Measurements from ENCODE around the gene PRKG1. TPM values are rescaled to one million over a fixed set of nuclear protein-coding genes. Genes with fewer than 3 reads are reported as not detected.

PRKG1 gene
- total RNA-seq, 1 experiment from 2014 or later = 10.4 TPM

- H3K9me3 ChIP-seq (ENCODE audit: control insufficient read depth, low read depth, low read length) = no peaks in the 10 kb centered on the region
- peak overlapping the region in 2 of 3 experiments; percentile 8 to 78; a peak in 4 of 7 replicates for H3K27ac Mint-ChIP-seq
- peaks cover 3 to 4% of the 10 kb centered on the region in 2 experiments; a peak in 3 of 5 replicates for H3K9me3 Mint-ChIP-seq
- H3K4me3 Mint-ChIP-seq = no peak overlapping the region
- no peak overlapping the region for H3K23ac ChIP-seq (ENCODE audit: insufficient read length, low read depth, low read length)
- H3K4me2 ChIP-seq (ENCODE audit: insufficient read depth, insufficient read length, low read length) = no peak overlapping the region
- no peak overlapping the region for H2AK5ac ChIP-seq (ENCODE audit: insufficient read length, low read length)
- TF ChIP-seq, protein P1, sequence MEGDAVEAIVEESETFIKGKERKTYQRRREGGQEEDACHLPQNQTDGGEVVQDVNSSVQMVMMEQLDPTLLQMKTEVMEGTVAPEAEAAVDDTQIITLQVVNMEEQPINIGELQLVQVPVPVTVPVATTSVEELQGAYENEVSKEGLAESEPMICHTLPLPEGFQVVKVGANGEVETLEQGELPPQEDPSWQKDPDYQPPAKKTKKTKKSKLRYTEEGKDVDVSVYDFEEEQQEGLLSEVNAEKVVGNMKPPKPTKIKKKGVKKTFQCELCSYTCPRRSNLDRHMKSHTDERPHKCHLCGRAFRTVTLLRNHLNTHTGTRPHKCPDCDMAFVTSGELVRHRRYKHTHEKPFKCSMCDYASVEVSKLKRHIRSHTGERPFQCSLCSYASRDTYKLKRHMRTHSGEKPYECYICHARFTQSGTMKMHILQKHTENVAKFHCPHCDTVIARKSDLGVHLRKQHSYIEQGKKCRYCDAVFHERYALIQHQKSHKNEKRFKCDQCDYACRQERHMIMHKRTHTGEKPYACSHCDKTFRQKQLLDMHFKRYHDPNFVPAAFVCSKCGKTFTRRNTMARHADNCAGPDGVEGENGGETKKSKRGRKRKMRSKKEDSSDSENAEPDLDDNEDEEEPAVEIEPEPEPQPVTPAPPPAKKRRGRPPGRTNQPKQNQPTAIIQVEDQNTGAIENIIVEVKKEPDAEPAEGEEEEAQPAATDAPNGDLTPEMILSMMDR (conservative IDR thresholded peaks at IDR 0.05) = no peak
- H4K20me1 ChIP-seq (ENCODE audit: control insufficient read depth, insufficient read depth, insufficient read length) = no peaks in the 10 kb centered on the region
- H2BK120ac ChIP-seq (ENCODE audit: low read depth, low read length, poor library complexity, severe bottlenecking) = no peak overlapping the region
- H3K36me3 Mint-ChIP-seq (ENCODE audit: insufficient read depth in 1 of 3, low read depth in 3 of 3) = peaks cover 4 to 6% (median 6%) of the 10 kb centered on the region in 3 experiments; a peak in 6 of 7 replicates
- H2BK20ac ChIP-seq (ENCODE audit: low read depth, low read length, poor library complexity, severe bottlenecking) = no peak overlapping the region
- no peak overlapping the region for H4K5ac ChIP-seq (ENCODE audit: insufficient read length, low read depth, low read length)
- H2BK15ac ChIP-seq (ENCODE audit: low read depth, low read length) = no peak overlapping the region
- no peak overlapping the region for H3K4ac ChIP-seq (ENCODE audit: low read depth, low read length)
- no peak overlapping the region for H2BK12ac ChIP-seq (ENCODE audit: insufficient read length, low read depth, low read length)
- H3K79me2 ChIP-seq (ENCODE audit: insufficient read depth, low read length) = no peaks in the 10 kb centered on the region
- H4K8ac ChIP-seq (replicated peaks; ENCODE audit: insufficient read length, low read depth, low read length) = no peak overlapping the region
- H3T11ph ChIP-seq (ENCODE audit: low read length) = no peak overlapping the region
- no peak overlapping the region for H2AFZ ChIP-seq (ENCODE audit: low read length)
- H3K79me1 ChIP-seq (ENCODE audit: insufficient read depth, low read depth, low read length, poor library complexity, severe bottlenecking) = no peaks in the 10 kb centered on the region
- H3K14ac ChIP-seq (ENCODE audit: insufficient read depth, low read length) = no peak overlapping the region
- H3K27me3 Mint-ChIP-seq (ENCODE audit: low read depth) = no peaks in the 10 kb centered on the region
- H4K91ac ChIP-seq (ENCODE audit: insufficient read length, low read depth, low read length) = no peak overlapping the region
- DNase-seq = no peak
- H3K18ac ChIP-seq (ENCODE audit: insufficient read length, low read depth, low read length) = no peak overlapping the region
- no peak overlapping the region for H3K56ac ChIP-seq (ENCODE audit: insufficient read length, low read depth, low read length)
- no peak overlapping the region for H3K9ac ChIP-seq (ENCODE audit: extremely low read depth, insufficient read length, low read length)
- H3K27ac ChIP-seq (ENCODE audit: insufficient read length, low read depth, low read length) = no peak overlapping the region
- no peak overlapping the region for H2BK5ac ChIP-seq (ENCODE audit: insufficient read length, low read length)
- peaks cover 3% of the 10 kb centered on the region; the same call in 1 of the 2 replicates for H3K4me1 ChIP-seq (ENCODE audit: insufficient read depth, low read length)
- no peaks in the 10 kb centered on the region for H3K23me2 ChIP-seq (ENCODE audit: insufficient read length, low read depth, low read length, poor library complexity, severe bottlenecking)
- peaks cover 7 to 8% of the 10 kb centered on the region in 2 experiments for H3K4me1 Mint-ChIP-seq
- no peaks in the 10 kb centered on the region for H3K27me3 ChIP-seq (ENCODE audit: insufficient read depth, low read length)
Measured at GRCh38 chr10:52106899-52107298, 1032.6 kb downstream of the PRKG1 start.

All from H9 (cell line).